HG02642 (cell line): Measurements from ENCODE around the gene SLC6A18.

Experiments used
- ATAC-seq: cut with Tn5 transposase; IDR thresholded peaks from one replicate; pipeline ENCODE4 v1.9.1; 2021; ENCODE audit warnings: mild to moderate bottlenecking; ENCODE audit not compliant: unreplicated experiment, poor library complexity

SLC6A18 gene, protein sequence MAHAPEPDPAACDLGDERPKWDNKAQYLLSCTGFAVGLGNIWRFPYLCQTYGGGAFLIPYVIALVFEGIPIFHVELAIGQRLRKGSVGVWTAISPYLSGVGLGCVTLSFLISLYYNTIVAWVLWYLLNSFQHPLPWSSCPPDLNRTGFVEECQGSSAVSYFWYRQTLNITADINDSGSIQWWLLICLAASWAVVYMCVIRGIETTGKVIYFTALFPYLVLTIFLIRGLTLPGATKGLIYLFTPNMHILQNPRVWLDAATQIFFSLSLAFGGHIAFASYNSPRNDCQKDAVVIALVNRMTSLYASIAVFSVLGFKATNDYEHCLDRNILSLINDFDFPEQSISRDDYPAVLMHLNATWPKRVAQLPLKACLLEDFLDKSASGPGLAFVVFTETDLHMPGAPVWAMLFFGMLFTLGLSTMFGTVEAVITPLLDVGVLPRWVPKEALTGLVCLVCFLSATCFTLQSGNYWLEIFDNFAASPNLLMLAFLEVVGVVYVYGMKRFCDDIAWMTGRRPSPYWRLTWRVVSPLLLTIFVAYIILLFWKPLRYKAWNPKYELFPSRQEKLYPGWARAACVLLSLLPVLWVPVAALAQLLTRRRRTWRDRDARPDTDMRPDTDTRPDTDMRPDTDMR

GRCh38 chr5:1225081-1225480 is at the start of gene SLC6A18:
TSS of gene SLC6A18 (plus strand) at chr5:1225381. CDS start at chr5:1225478, 97 bp downstream.
- no peak for ATAC-seq

DNA sequence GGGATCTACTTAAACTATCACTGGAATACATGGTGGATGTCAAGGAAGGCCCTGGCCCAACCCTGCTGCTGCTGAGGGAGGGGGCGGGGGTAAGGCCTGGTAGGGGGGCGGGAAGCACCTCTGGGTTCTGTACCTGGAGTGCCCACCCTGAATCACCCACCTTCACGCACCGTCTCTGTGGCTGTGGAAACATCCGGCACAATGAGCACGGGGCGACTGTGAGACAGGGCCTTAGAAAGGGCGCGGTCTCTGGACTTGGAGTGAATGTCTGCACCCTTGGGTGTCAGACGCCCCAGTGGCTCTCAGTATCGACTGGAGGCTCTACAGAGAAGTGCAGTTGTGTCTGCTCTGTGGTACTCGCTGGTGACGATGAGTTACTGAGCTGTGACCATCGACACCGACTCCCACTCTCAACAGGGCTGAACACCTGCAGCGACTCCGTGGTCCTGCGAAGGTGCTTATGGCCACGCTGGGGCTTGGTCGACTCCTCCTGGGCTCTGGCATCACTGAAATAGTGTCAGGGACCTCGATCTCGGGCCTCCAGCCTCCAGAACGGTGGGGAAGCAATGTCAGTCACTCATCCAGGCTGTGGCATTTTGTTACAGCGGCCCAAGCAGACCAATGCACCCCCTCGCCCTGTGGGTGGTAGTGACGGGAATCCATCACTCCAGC is 49.2 kb upstream of the SLC6A18 start:
- ATAC-seq = no peak

DNA sequence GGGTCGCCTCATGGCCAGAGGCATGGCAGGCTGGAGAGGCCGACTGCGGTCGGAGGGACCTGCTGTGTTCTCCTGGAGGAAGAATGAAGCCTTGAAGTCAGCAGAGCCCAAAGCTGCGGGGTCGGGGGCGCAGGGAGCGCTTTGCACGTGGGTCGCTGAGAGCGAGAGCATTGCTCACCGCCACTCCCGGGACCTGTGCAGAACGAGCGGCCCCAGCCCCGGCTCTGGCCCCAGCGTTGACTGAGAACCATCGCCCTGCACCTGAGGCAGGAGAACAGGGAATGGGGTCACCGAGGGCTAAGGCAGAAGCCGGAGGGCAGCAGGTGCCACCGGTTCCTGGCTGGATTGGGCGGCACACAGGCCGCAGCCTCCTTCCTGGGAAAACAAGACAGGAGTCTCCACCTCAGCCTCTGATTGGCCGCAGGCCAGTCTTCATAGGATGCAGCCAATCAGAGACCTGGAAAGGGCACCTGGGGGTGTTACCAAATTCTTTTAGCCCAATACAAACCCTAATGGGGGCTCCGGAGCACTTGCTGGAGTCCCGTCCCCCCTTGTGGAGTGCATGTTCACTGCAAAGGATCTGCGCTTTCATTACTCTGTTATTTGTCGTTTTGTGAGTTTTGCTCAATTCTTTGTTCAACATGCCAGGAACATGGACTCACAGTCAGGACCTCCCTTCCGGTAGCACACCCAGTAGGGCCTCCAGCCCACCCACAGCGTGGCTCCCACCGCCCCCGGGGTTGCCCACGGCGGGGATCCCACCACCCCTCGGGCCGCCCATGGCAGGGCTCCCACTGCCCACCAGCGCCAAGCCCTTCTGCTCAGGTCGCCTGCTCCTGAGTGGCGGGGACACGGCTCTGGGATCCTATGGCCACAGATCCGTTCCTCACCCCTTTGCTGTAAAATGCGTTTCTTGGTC is 48.4 kb upstream of the SLC6A18 start:
- no peak for ATAC-seq

- no peak for ATAC-seq
These were observed 47.2 kb upstream of the SLC6A18 start for GRCh38 chr5:1177826-1178528.

- no peak for ATAC-seq
These were observed 46.4 kb upstream of the SLC6A18 start for GRCh38 chr5:1178529-1179382.

DNA sequence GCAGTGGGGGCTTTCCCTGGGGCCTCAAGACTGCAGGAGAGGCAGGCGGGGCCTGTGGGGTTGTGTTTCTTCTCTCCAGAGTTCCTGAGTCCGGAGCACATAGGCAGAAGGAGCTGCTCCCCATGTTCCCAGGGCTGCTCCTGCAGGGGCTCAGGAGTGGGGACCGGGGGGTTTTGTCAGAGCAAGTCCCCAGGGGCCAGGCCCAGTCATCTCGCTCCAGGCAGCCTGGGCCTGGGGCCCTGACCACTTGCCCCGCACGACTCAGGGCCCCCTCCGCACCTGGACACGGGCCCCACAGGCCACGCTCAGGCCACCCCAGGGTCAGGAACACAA is 45.8 kb upstream of the SLC6A18 start:
- ATAC-seq = no peak

DNA sequence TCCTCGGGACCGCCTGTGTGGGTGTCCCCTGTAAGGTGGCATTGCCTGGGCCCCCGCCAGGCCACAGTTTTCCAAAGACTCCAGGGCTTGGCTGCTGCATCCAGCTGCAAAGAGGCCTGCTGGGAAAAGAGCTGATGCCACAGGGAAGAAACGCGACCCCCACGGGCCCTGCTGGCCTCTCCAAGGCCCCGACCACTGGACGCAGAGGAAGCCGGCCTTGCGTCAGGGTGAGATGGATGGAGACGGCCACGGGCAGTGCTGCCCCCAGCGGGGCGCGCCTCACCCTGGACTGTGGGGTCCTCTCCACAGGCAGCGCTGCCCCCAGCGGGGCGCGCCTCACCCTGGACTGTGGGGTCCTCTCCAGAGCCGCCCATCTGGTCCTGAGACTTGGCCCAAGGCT is 45.1 kb upstream of the SLC6A18 start:
- no peak for ATAC-seq

DNA sequence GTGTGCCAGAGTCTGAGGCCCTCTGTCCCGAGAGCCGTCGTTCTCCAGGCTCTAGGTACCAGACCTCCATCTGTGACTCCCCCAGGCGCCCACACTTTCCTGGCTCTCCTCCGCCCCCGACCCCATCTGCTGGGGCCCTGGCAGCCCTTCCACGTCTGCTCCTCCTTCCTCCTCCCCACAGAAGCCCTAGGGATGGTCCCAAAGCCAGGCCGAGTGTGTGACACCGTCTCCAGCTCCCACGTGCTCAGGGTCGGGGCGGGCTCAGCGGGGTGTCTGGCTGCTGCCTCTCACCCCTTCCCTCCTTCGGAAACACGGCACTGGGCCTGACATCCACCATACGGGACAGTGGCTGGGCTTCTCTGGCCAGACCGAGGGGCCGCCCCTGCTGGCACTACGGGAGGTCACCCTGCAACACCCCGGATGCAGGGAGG is 44.3 kb upstream of the SLC6A18 start:
- ATAC-seq = no peak

DNA sequence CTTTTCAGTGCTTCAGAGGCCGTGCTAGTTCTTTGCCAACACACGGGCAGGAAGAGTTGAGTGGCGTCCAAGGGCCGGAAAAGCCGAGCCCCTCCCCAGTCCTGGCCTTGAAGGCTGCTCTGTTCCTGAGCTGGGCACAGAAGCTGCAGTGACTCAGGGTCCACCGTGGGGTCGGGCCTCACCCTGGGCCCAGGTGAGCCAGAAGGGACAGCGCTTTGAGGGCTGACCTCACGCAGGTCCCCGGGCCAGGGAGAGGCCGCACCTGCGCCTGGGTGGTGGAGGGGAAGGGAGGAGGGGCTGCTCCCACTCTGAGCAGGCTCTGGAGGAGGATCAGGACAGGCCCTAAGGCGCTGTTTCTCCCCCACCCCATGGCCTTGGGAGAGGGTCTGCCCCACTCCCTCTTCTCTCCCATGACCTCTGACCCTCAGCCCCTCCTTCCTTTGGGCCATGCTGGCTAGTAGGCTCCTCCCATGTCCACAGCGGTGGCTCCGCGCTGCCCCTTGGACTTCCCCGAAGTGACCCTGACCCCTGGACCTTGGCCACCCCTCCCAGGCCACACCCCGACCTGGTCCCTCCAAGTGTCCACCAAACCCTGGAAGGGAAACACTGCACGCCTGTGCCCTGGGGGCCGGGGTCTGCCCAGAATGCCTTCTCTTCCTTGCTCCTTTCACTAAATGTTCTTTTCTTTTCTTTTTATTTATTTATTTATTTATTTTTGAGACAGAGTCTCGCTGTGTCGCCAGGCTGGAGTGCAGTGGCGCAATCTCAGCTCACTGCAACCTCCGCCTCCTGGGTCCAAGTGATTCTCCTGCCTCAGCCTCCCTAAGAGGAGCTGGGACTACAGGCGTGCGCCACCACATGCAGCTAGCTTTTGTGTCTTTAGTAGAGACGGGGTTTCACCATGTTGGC is 43.5 kb upstream of the SLC6A18 start:
- ATAC-seq = no peak

GRCh38 chr5:1182360-1182632 is 42.9 kb upstream of the SLC6A18 start:
- ATAC-seq = no peak

DNA sequence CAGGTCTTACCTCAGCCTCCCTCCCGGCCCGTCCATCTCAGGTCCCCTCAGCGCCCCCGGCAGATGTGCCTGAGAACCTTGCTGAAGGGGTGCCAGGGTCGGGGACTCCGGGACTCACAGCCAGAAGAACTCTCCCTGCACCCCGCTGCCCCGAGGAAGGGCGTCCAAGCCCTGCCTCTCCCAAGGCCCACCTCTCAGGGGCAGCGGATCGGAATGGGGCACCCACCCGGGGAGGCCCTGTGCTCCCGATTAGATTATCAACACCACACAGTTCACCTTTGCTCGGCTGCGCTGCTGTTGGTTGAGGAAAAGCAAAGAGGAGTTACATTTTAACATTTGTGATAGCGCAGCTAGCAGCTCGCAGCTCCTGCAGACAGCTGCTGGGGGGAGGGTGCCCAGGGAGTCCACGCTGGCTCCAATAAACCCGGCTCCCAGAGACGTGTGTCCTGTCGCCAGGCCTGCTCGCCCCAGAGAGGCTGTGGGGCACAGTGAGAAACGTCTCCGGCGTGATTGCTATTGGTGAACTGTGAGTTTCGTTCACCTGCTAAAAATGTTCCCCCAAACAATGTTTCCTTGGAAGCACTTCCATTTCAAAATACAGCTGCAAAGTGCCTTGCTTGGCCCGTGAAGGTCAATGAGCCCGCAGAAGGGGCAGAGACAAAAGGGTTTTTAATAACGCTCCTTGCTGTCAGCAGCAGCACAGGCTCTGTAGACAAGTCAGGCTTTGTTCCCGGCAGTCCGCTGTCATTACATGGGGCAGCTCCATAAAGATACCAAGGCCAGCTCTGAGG is 42.4 kb upstream of the SLC6A18 start:
- no peak for ATAC-seq

DNA sequence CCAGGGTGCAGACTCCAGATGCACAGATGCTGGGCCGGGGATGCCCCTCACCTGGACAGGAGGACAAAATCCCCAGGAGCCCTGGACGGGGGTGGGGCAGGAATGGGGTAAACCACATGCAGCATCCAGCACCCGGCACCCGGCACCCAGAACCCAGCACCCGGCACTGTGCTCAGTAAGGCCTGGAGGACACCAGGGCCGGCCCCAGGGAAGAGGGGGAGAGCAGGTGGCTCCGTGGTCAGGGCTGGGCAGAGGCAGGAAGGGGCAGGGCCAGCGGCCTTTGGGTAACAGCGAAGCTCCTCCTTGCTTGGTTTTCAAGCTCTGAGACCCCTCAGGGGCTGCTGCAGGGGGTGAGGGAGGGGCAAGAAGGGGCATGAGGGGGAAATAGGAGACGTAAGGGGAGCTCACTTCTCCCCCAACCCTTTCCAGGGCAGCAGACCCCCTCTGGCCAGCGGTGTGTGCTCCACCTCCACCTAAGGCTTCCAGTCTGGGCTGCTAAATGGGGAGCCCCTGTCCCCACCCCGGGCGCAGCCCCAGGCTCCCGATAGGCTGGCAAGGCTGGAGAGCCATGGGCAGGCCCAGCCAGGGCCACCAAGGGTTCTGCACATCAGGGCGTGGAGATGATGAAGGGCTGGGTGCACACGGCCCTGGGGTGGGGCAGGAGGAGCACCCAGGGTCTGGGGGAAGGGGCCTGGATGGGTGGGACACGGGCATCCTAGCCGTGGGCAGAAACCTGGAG is 41.6 kb upstream of the SLC6A18 start:
- no peak for ATAC-seq

GRCh38 chr5:1184163-1184470 is 41.1 kb upstream of the SLC6A18 start:
- no peak for ATAC-seq

DNA sequence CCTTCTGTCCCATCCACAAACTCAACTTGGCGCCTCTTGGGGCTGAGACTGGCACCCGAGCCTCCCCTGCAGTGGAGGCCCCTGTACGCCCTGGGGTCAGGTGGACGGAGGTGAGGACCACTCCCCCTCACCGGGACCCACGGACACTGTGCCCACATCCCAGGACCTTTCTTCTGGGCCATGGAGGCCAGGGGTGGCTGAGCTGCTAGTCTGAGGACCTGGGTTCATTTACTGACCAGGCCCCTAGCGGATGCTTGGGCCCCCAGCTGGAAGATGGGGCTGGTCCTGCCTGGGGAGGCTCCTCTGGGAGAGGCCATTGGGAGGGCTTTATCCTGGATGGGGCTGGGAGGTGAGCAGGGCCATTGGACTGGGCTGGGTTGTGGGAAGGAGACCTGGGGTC is 40.7 kb upstream of the SLC6A18 start:
- no peak for ATAC-seq

DNA sequence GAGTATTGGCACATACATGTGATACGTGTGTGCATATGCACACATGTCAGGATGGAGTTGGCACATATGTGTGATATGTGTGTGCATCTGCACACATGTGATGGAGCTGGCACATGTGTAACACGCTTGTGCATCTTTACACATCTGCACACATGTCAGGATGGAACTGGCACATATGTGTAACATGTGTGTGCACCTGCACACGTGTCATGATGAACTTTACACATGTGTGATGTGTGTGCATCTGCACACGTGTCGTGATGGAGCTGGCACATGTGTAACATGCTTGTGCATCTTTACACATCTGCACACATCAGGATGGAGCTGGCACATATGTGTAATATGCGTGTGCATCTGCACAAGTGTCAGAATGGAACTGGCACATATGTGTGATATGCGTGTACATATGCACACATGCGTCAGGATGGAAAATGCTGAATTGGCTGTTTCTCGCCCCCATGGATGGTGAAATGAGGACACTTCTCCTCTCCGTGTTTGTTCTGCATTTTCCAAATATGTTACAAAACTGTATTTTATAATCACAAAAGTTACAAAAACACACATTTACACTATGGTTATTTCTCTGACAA is 40.0 kb upstream of the SLC6A18 start:
- ATAC-seq = no peak

DNA sequence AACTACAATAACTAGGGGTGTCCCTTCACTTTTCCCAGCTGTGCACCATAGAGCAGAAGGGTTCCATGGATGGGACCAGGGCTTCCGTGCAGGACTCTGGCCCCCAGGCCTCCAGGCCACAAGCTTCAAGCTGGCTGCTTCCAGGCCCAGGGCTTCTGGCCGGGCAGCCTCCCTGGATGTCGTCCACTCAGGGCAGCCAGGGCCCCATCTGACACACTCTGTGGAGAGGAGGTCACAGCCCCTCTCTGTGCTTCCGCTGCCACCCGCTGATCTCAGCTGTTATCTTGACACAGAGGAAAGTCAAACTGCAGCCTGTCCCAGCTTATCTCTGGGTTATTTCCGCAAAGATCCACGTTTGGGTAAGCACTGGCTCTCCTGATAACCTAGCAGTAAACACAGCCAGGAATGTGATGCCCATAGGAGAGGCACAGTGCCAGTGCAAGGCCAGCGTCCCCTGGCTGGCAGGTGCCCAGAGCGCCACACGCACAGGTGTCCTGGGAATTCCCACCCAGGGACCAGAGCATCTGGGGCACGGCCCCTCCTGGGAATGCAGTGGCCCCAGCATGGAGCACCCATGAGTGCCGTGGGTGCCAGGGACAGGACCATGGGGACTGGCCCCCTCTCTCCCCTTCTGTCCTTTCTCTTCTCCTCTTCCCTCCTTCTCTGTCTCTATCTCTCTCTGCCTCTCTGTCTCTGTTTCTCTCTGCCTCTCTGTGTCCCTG is 39.4 kb upstream of the SLC6A18 start:
- ATAC-seq = no peak
